AG09309 (cell line): Measurements from ENCODE around the gene KRT86.

ENCODE experiments used
- DNase-seq: peaks from one replicate; pipeline ENCODE4 v3.0.0-alpha.2; 2010; ENCODE audit warnings: low read depth
- H3K4me3 ChIP-seq: 2 replicates; pipeline ENCODE4 v1.5.1; 2011; ENCODE audit warnings: mild to moderate bottlenecking, low read depth, low read length, moderate library complexity; ENCODE audit not compliant: control insufficient read depth
- TF ChIP-seq, protein P1 (sequence below): IDR thresholded peaks from 2 replicates; pipeline ENCODE4 v1.5.1; 2011; ENCODE audit warnings: mild to moderate bottlenecking, low read depth, low read length, inconsistent platforms; ENCODE audit not compliant: insufficient read depth, control insufficient read depth; ENCODE audit errors: missing control alignments

Gene KRT86

DNA sequence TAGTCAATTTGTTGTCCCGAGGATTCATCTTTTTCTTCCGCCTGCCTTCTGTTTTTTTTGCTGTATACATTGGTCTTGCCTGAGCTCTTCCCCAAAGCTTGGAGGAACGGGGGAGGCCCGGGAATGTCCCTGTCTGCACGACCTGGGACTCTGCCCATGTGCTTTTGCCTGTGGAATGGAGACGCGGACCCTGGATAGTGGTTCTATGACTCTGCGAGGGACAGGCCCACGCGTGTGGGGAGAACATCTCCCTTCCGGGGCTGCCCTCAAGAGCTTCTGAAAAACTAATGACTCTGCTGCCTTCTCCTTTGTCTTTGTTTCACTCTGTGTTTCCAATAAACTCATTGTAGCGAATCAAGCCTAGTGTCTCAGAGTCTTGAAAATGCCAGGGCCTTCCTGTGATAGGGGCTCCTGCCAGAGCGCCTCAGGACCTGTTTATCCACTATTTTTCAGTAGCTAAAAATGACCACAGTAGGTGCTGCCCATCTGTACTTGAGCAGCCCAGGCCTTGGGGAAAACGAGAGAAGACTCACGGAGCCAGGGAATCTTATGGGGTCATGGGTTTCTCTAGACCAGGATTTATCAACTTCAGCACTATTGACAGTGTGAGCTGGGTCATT is 34.5 kb downstream of the KRT86 start:
- TF ChIP-seq, protein P1, sequence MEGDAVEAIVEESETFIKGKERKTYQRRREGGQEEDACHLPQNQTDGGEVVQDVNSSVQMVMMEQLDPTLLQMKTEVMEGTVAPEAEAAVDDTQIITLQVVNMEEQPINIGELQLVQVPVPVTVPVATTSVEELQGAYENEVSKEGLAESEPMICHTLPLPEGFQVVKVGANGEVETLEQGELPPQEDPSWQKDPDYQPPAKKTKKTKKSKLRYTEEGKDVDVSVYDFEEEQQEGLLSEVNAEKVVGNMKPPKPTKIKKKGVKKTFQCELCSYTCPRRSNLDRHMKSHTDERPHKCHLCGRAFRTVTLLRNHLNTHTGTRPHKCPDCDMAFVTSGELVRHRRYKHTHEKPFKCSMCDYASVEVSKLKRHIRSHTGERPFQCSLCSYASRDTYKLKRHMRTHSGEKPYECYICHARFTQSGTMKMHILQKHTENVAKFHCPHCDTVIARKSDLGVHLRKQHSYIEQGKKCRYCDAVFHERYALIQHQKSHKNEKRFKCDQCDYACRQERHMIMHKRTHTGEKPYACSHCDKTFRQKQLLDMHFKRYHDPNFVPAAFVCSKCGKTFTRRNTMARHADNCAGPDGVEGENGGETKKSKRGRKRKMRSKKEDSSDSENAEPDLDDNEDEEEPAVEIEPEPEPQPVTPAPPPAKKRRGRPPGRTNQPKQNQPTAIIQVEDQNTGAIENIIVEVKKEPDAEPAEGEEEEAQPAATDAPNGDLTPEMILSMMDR = no peak
- no peak overlapping the region; the same call in 1 of the 2 replicates for H3K4me3 ChIP-seq
- no peak for DNase-seq

DNA sequence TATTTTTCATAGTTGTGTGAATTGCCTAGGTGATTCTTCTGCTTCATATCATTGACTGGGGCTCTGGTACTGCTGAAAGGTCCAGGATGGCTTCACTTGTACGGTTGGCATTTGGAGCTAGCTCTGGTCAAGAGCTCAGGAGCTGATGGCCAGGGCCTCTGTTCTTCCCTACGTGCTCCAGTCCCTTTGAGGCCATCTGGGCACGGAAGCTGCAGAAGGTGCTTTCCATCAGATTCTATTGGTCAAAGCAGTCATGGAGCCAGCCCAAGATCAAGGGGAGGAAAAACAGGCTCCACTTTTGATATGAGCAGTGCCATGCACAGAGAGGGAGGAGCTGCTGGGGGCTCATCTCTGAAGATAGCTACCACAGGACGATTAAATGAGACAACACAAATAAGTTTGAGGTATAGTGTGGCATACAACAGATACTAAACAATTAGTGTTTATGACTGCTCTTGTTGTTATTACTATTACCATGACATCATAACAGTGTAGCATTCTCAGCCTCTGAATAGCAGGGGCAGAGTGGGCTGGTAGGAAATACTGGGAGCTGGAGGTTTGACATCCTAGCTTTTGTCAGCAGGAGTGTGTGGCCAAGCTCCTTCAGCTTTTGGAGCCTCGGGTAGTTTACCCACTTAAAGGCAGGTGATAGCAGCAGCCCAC is 36.3 kb downstream of the KRT86 start:
- TF ChIP-seq, protein P1 = no peak
- DNase-seq = no peak
- H3K4me3 ChIP-seq = no peak overlapping the region

DNA sequence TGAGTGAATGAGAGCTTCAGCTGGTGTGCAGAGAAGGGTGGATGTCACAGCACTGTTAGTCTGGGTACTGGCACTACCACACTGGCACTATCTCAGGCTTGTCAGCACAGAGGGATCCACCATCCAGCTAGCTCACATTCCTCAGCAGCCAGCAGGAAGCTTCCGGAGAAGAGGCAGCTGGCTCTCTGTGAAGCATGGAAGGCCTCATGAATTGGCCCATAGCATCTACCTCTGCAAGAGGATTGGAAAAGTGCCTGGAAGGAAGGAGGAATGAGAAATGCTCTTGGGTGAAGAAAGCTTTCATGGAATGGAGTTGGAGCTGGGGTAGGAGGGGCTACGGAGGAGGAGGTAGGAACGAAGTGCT is 36.8 kb downstream of the KRT86 start:
- DNase-seq = no peak
- TF ChIP-seq, protein P1 = no peak
- no peak overlapping the region for H3K4me3 ChIP-seq

DNA sequence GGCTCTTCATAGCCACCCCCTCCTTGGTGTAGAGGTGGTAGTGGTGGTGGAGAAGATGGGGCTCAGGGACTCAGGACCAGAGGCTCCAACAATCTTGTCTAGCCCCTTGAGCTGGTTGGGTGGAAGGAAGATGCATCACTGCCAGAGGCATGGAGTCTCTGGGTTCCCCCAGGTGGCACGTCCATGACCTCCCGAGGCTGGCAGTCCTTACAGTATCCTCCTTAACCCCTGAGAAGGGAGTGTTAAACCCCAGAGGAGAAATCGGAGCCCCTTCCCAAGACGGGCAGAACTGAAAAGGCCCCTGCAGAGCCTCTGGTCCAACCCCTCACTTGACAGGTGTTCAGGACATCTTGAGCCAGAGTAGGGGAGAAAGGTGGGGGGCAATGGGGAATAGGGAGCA is 37.6 kb downstream of the KRT86 start:
- TF ChIP-seq, protein P1 = no peak
- no peak for DNase-seq
- H3K4me3 ChIP-seq = no peak overlapping the region

DNA sequence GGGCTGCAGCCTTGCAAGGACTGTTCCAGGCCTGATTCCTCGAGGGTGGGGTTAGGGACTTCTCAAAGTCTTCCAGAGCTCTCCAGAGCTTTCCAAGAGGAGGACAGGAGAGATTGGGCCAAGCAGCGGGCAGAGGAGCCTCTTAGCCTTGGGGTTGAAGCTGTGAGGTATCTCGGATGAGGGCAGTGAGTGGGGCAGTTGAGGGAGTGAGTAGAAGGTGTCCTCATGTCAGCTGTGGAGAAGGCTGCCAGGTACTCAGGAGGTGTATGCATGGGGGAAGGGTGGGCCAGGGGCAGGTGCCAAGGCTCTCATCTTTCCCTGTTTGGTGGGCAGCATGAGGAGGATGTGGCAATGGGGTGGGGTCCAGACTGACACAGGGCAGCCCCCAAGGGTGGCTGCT is 39.0 kb downstream of the KRT86 start:
- TF ChIP-seq, protein P1 = no peak
- H3K4me3 ChIP-seq = no peak overlapping the region
- no peak for DNase-seq

DNA sequence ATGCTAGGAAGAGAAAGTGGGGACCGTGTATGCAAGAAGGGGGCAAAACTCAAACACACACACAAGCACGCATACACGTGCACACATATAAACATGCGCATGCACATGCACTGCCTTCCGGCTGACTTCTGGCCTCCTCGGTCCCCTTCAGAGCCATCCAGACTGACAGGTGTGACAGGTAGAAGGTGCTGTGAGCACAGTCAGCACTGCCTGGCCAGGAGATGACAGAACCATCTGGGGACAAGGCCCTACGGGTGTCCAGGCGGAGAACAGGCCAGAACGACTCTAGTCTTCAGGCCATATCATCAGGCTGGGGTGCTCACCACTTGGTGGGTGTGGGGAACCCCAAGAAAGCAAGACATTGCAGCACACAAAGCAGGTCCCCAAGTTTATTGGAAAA is 39.5 kb downstream of the KRT86 start:
- no peak overlapping the region for H3K4me3 ChIP-seq
- TF ChIP-seq, protein P1 = no peak
- no peak for DNase-seq
